NCI-H345 (cell line): ENCODE results near the gene ATP5F1C.

ENCODE experiments used
- DNase-seq: peaks from one replicate; lab custom pipeline; 2025; lab: John Stamatoyannopoulos, UW

ATP5F1C gene

GRCh38 chr10:7853226-7853842 lies 65.4 kb downstream of the ATP5F1C start:
- DNase-seq, result no peak

- no peak for DNase-seq
These were observed 65.9 kb downstream of the ATP5F1C start for GRCh38 chr10:7853890-7854289.

GRCh38 chr10:7855205-7855604 lies 67.2 kb downstream of the ATP5F1C start:
- DNase-seq, result no peak

- DNase-seq, result no peak
These were observed 68.7 kb downstream of the ATP5F1C start for GRCh38 chr10:7856678-7857077.

- no peak for DNase-seq
These were observed 69.3 kb downstream of the ATP5F1C start for GRCh38 chr10:7857262-7857661.
